Loucy (cell line): ENCODE results near the gene IVNS1ABP.

Source experiments
- H2AFZ ChIP-seq: fragments of 200-600 bp; sonication (generic); 2 replicates; pipeline ENCODE4 v1.6.0; 2016; ENCODE audit warnings: antibody characterized with exemption, mild to moderate bottlenecking, low read length, moderate library complexity
- H3F3A ChIP-seq: fragments of 200-600 bp; 2 replicates; pipeline ENCODE4 v1.6.0; 2016; ENCODE audit warnings: antibody characterized with exemption, low read depth, mild to moderate bottlenecking
- H3K27me3 ChIP-seq: fragments of 200-600 bp; sonication (generic); 2 replicates; pipeline ENCODE4 v1.6.1; 2014; ENCODE audit warnings: low read length, mild to moderate bottlenecking; ENCODE audit not compliant: insufficient read depth, poor library complexity, severe bottlenecking
- H3K36me3 ChIP-seq: fragments of 200-600 bp; sonication (generic); 2 replicates; pipeline ENCODE4 v1.6.1; 2016; ENCODE audit warnings: low read length; ENCODE audit not compliant: insufficient read depth
- H3K4me1 ChIP-seq: fragments of 200-600 bp; sonication (generic); 2 replicates; pipeline ENCODE4 v1.5.1; 2014; ENCODE audit warnings: low read length, mild to moderate bottlenecking; ENCODE audit not compliant: insufficient read depth, poor library complexity, severe bottlenecking
- H3K4me2 ChIP-seq: fragments of 200-600 bp; sonication (generic); 2 replicates; pipeline ENCODE4 v1.6.0; 2014; ENCODE audit warnings: antibody characterized with exemption, low read length, low read depth, mild to moderate bottlenecking; ENCODE audit not compliant: poor library complexity, severe bottlenecking
- H3K4me3 ChIP-seq: fragments of 200-600 bp; sonication (generic); 2 replicates; pipeline ENCODE4 v1.5.1; 2014; ENCODE audit warnings: low read length, mild to moderate bottlenecking, mixed read lengths; ENCODE audit not compliant: poor library complexity, severe bottlenecking
- H3K79me2 ChIP-seq: fragments of 200-600 bp; sonication (generic); 2 replicates; pipeline ENCODE4 v1.6.1; 2014; ENCODE audit warnings: low read length; ENCODE audit not compliant: insufficient read depth
- H3K9ac ChIP-seq: fragments of 200-600 bp; sonication (generic); 2 replicates; pipeline ENCODE4 v1.6.0; 2014; ENCODE audit warnings: mild to moderate bottlenecking, low read depth, low read length, moderate library complexity; ENCODE audit not compliant: poor library complexity, severe bottlenecking
- H3K9me2 ChIP-seq: fragments of 200-600 bp; sonication (generic); replicated peaks from 2 replicates; pipeline ENCODE4 v1.6.1; 2016; ENCODE audit warnings: low read depth, low read length, mixed read lengths
- H3K9me3 ChIP-seq: fragments of 200-600 bp; sonication (generic); 2 replicates; pipeline ENCODE4 v1.6.1; 2014; ENCODE audit warnings: mild to moderate bottlenecking, antibody characterized with exemption, low read length, low read depth; ENCODE audit not compliant: insufficient read depth
- H4K20me1 ChIP-seq: fragments of 200-600 bp; sonication (generic); 2 replicates; pipeline ENCODE4 v1.6.0; 2014; ENCODE audit warnings: antibody characterized with exemption, low read length, mild to moderate bottlenecking; ENCODE audit not compliant: insufficient read depth, poor library complexity, severe bottlenecking
- EZH2phosphoT487 ChIP-seq: fragments of 200-600 bp; IDR thresholded peaks from 2 replicates; pipeline ENCODE4 v1.6.1; 2018; ENCODE audit warnings: antibody characterized with exemption, mild to moderate bottlenecking, moderate library complexity, borderline replicate concordance
- TF ChIP-seq, protein P1 (sequence below): fragments of 200-600 bp; sonication (generic); conservative IDR thresholded peaks from 2 replicates; pipeline ENCODE4 v1.5.1; 2014; ENCODE audit warnings: mild to moderate bottlenecking, antibody characterized with exemption, low read length

Gene IVNS1ABP

GRCh38 chr1:185279571-185279970 is 37.5 kb downstream of the IVNS1ABP start:
- peaks cover 25% of the 10 kb centered on the region for H3K4me1 ChIP-seq
- no peaks in the 10 kb centered on the region for H3K79me2 ChIP-seq
- no peak overlapping the region for H2AFZ ChIP-seq
- H3F3A ChIP-seq: 0 out of 2 replicates have a peak, but pooled peaks cover 2% of the 10 kb centered on the region
- H3K9me2 ChIP-seq: no peaks in the 10 kb centered on the region
- no peaks in the 10 kb centered on the region for H3K9me3 ChIP-seq
- H3K27me3 ChIP-seq: no peaks in the 10 kb centered on the region
- no peaks in the 10 kb centered on the region for H3K36me3 ChIP-seq
- TF ChIP-seq EZH2phosphoT487: no peak
- TF ChIP-seq, protein P1, sequence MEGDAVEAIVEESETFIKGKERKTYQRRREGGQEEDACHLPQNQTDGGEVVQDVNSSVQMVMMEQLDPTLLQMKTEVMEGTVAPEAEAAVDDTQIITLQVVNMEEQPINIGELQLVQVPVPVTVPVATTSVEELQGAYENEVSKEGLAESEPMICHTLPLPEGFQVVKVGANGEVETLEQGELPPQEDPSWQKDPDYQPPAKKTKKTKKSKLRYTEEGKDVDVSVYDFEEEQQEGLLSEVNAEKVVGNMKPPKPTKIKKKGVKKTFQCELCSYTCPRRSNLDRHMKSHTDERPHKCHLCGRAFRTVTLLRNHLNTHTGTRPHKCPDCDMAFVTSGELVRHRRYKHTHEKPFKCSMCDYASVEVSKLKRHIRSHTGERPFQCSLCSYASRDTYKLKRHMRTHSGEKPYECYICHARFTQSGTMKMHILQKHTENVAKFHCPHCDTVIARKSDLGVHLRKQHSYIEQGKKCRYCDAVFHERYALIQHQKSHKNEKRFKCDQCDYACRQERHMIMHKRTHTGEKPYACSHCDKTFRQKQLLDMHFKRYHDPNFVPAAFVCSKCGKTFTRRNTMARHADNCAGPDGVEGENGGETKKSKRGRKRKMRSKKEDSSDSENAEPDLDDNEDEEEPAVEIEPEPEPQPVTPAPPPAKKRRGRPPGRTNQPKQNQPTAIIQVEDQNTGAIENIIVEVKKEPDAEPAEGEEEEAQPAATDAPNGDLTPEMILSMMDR: no peak
- H3K9ac ChIP-seq: no peak overlapping the region
- H3K4me2 ChIP-seq: no peak overlapping the region
- H4K20me1 ChIP-seq: no peaks in the 10 kb centered on the region
- no peak overlapping the region for H3K4me3 ChIP-seq

- H3F3A ChIP-seq: no peaks in the 10 kb centered on the region
- H3K9me2 ChIP-seq: no peaks in the 10 kb centered on the region
- no peaks in the 10 kb centered on the region for H3K4me1 ChIP-seq
- no peaks in the 10 kb centered on the region for H3K36me3 ChIP-seq
- H3K4me3 ChIP-seq: no peak overlapping the region
- H4K20me1 ChIP-seq: no peaks in the 10 kb centered on the region
- no peak overlapping the region for H2AFZ ChIP-seq
- H3K79me2 ChIP-seq: no peaks in the 10 kb centered on the region
- no peak overlapping the region for H3K4me2 ChIP-seq
- TF ChIP-seq, protein P1: no peak
- no peak for TF ChIP-seq EZH2phosphoT487
- no peaks in the 10 kb centered on the region for H3K27me3 ChIP-seq
- H3K9ac ChIP-seq: no peak overlapping the region
- H3K9me3 ChIP-seq: no peaks in the 10 kb centered on the region
Measured at GRCh38 chr1:185271921-185272320, 45.1 kb downstream of the IVNS1ABP start.

- H3K9ac ChIP-seq: no peak overlapping the region
- H2AFZ ChIP-seq: no peak overlapping the region
- no peaks in the 10 kb centered on the region for H3K9me2 ChIP-seq
- H3K9me3 ChIP-seq: no peaks in the 10 kb centered on the region
- no peaks in the 10 kb centered on the region for H4K20me1 ChIP-seq
- no peak overlapping the region for H3K4me2 ChIP-seq
- H3F3A ChIP-seq: no peaks in the 10 kb centered on the region
- H3K79me2 ChIP-seq: no peaks in the 10 kb centered on the region
- H3K27me3 ChIP-seq: no peaks in the 10 kb centered on the region
- H3K36me3 ChIP-seq: no peaks in the 10 kb centered on the region
- no peak for TF ChIP-seq EZH2phosphoT487
- TF ChIP-seq, protein P1: no peak
- no peak overlapping the region for H3K4me3 ChIP-seq
- no peaks in the 10 kb centered on the region for H3K4me1 ChIP-seq
Measured at GRCh38 chr1:185268352-185268751, 48.7 kb downstream of the IVNS1ABP start.
